ENCODE results near the gene LY6G5C.
"Not testable (repeated sequence)": the region's sequence is repeated elsewhere in the genome, so short reads cannot be mapped to it uniquely, and the experiment has no call there.

The LY6G5C gene

GRCh38 chr6:31715022-31715958 lies 34.4 kb upstream of the LY6G5C start, which contains the start of gene LY6G6D:
Gene LY6G6D (plus strand): TSS chr6:31715348. CDS start chr6:31715356, 8 bp downstream.
- DNase-seq, result no peak

GRCh38 chr6:31713991-31714684 lies 33.3 kb upstream of the LY6G5C start:
- no peak for DNase-seq

GRCh38 chr6:31713465-31713864 lies 32.6 kb upstream of the LY6G5C start:
- DNase-seq, result no peak

- no peak for DNase-seq
These were observed 31.4 kb upstream of the LY6G5C start for GRCh38 chr6:31712296-31712695.

DNA sequence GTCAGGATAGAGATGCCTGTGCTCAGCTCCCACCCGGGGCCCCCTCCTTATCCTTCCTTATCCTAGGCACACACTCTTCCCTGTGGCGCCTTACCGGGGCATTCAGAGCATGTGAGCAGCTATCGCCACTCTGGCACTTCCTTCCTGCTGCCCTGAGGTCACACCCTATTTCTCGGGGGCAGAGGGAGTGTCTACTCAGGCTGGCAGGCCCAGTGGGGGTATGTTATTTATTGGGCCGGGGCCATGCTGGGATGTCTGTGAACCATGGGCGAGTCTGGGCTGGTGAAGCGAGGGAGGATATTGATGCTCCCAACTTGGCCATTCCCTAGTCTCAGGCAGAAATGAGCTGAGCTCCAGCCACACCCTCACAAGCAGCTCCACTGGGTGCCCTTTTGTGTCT lies 30.4 kb upstream of the LY6G5C start:
- no peak for DNase-seq

DNA sequence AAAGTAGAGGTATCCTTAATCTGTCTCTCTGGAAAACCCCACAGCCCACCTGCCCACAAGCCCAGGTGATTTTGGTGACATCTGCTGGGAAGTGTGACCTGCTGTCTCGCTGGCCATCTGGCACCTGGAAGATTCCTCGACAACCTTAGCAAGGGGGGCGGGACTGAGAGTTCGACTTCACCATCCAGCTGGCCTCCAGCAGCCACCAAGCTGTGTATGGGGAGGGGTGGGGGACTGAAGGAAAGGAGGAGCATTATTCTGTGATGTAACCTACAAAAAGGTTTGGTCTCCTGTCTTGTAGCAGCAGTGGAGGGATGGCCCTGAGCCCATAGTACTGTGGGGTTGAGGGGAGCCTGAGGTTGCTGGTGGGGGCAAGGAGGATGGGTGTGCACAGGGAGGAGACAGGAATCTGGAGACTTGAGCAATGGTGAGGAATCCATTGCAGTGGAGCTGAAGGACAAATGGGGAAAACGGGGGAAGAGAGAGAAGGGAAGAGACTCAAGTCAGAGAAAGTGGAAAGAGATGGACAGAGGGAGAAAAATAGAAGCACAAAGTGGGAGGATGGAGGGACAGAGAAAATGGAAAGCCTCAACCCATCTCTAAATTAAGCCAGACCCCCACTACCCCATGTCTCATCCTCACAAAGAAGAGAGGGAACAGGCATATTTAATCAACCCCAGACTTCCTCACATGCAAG lies 29.8 kb upstream of the LY6G5C start:
- DNase-seq, result no peak

GRCh38 chr6:31709157-31709556 lies 28.3 kb upstream of the LY6G5C start:
- DNase-seq, result not testable (repeated sequence)

GRCh38 chr6:31708224-31708623 lies 27.4 kb upstream of the LY6G5C start:
- no peak for DNase-seq

DNA sequence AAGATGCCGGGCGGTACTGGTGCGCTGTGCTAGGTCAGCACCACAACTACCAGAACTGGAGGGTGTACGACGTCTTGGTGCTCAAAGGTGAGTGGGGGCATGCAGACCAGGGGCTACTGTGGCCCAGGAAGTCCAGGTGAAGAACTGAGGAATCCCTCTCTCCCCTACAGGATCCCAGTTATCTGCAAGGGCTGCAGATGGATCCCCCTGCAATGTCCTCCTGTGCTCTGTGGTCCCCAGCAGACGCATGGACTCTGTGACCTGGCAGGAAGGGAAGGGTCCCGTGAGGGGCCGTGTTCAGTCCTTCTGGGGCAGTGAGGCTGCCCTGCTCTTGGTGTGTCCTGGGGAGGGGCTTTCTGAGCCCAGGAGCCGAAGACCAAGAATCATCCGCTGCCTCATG lies 26.8 kb upstream of the LY6G5C start:
- DNase-seq, result no peak

GRCh38 chr6:31706599-31706998 lies 25.7 kb upstream of the LY6G5C start, which contains the start of gene LY6G6F:
Gene LY6G6F (plus strand): TSS chr6:31706866. CDS start chr6:31706907, 41 bp downstream.
- DNase-seq, result no peak

DNA sequence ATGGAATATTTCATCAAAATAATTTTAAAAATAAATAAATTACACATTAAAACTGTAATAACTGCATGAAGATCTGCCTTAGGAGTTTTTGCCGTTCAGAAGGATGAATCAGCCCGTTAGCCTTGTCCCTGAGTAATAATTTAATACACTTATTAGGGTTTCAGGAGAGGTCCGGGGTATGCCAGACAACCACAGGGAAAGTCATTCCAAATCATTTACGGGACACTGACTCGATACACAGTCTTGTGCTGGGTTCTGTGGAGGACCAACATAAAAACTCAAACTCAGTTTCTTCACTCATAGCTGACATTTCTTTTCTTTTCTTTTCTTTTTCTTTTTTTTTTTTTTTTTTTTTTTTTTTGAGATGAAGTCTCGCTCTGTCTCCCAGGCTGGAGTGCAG lies 25.1 kb upstream of the LY6G5C start:
- DNase-seq, result no peak

DNA sequence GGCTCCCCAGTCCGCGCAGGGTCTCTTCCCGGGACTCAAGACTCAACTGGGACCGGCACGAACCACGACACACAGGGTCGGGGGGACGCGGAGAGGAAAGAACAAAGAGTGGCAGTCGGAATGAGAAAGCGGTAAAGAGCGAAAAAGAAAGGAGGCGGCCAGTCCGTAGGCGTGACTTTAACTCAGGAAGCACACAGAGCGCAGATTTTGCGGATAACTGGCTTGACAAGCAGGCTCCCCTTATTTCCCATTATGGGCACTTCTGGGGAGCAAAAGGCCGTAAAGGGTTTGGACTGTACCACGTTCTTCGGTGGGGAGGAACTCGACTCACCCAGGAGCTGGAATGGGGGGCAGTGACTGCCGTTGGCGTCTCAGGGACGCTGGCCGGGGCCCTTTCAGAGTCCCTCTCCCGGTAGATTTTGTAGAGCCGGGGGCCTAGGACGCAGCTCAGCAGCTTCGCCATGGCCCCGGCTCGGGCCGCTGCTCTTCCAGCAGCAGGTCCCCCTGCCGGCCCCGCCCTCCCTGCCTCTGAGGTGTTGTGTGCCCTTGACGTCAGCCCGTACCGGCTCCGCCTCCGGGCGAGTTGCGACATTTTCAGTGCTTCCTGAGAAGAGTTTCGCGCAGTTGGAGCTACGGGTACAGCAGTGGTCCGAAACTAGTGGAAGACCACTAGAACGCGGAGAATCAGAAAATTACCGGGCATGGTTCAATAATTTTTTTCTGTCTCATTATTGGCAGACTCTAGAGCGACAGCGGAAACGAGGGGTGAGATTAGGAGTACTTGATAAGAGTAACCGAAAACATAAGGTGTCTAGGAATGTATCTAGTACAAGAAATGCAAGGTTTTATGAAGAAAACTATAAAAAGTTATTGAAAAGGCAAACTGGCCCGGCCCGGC lies 22.2 kb upstream of the LY6G5C start, which contains the start of gene ABHD16A:
ABHD16A (minus strand) TSS at position 506 of the 898 bp plus-strand sequence; CDS start at position 463, 43 bp downstream.
- DNase-seq, result peak; percentile 78 to 98 (median 96)

GRCh38 chr6:31702405-31702818 lies 21.5 kb upstream of the LY6G5C start:
- DNase-seq, result peak in 1 of 58 donors; percentile 30

- DNase-seq, result no peak
These were observed 21.0 kb upstream of the LY6G5C start for GRCh38 chr6:31701666-31702404.

DNA sequence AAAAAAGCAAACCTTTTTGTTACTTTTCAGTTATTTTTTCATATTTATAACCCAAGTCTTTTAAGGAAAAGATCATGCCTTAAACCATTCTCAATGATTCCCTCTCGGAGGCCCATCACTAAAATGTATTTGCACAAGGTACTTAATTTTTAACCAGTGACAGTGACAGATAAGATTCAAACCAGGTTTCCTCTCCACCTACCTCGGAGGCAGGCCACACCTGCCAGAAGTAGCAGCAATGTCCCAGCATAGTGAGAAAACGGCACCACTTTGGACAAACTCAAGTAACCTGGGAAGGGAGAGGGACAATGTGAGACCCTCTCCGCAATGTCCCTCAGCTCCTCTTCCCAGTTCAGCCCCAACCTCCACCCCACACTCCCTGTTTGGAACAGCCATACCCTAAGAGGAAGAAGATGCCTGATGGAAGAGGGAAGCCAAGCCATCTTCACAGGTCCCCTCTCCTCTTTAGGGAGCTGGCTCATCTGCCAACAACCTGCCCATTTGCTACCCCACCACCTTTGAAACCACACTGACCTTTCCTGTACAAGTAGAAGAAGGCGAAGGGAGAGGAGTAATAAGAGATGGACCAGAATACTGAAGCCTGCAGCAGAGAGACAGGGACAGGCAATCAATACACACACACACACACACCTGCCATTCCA lies 20.0 kb upstream of the LY6G5C start:
- no peak for DNase-seq

- DNase-seq, result no peak
These were observed 16.7 kb upstream of the LY6G5C start for GRCh38 chr6:31697555-31697954.

GRCh38 chr6:31693535-31693934 lies 12.7 kb upstream of the LY6G5C start:
- no peak for DNase-seq

- no peak for DNase-seq
These were observed 12.0 kb upstream of the LY6G5C start for GRCh38 chr6:31692886-31693285.

DNA sequence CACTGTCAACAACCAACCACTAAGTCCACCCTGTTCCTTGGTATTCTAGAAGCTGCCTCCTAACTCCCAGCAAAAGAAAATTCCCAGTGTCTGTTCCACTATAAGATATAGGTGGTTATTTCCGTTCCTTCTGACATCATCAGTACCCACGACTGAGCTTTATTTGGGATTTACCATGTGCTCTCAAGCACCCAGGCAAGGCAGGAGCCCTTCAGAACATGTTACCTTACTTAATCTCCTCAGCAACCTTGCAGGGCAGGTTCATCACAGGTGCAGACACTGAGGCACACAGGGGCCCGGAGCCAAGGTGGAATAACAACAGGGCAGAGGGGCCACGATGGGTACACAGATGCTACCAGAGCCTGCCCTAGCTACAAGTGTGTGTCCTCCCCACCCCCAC lies 11.5 kb upstream of the LY6G5C start:
- no peak for DNase-seq

All from anterior cingulate cortex (tissue), 58 donors.